ENCODE data around the gene HIPK3.

GRCh38 chr11:33208150-33208549, 49.0 kb upstream of the HIPK3 start:
- TF ChIP-seq CTCF (IDR thresholded peaks at IDR 0.05) (no peak), EP300 (IDR thresholded peaks at IDR 0.05) (no peak), POLR2A (IDR thresholded peaks at IDR 0.05) (no peak), POLR2AphosphoS5 (IDR thresholded peaks at IDR 0.05) (no peak)

All from gastroesophageal sphincter (tissue), 3 donors.